ENCODE results near the gene CLSTN2. TPM values are rescaled to one million over a fixed set of nuclear protein-coding genes. Genes with fewer than 3 reads are reported as not detected.

Gene CLSTN2
- total RNA-seq, 2 donors from 2014 or later: 13.6 to 28.3 TPM

GRCh38 chr3:140284372-140284771 is 349.4 kb downstream of the CLSTN2 start:
- no peak for DNase-seq (ENCODE audit: low spot score)
- Histone ChIP-seq H3K36me3 (no peaks in the 10 kb centered on the region), H3K4me1 (no peaks in the 10 kb centered on the region), H3K27me3 (no peaks in the 10 kb centered on the region), H3K9me3 (no peaks in the 10 kb centered on the region), H3K4me3 (no peak overlapping the region), H3K27ac (no peak overlapping the region)
- no peak for TF ChIP-seq CTCF (IDR thresholded peaks at IDR 0.05)

- TF ChIP-seq CTCF (IDR thresholded peaks at IDR 0.05): no peak
- Histone ChIP-seq H3K4me1 (no peaks in the 10 kb centered on the region), H3K27me3 (no peaks in the 10 kb centered on the region)
These were observed 350.4 kb downstream of the CLSTN2 start for GRCh38 chr3:140285380-140285779.

GRCh38 chr3:140288595-140288994 is 353.6 kb downstream of the CLSTN2 start:
- no peaks in the 10 kb centered on the region for H3K27me3 ChIP-seq
- no peak overlapping the region for H3K27ac ChIP-seq
- no peaks in the 10 kb centered on the region for H3K9me3 ChIP-seq
- DNase-seq (ENCODE audit: low spot score): no peak
- no peaks in the 10 kb centered on the region for H3K36me3 ChIP-seq
- H3K4me1 ChIP-seq: peaks cover 0 to 14% of the 10 kb centered on the region in 2 donors
- H3K4me3 ChIP-seq: no peak overlapping the region
- TF ChIP-seq CTCF (IDR thresholded peaks at IDR 0.05): no peak

More at GRCh38 chr3:140285380-140285779, 350.4 kb downstream of the CLSTN2 start:
- no peaks in the 10 kb centered on the region for H3K9me3 ChIP-seq
- no peaks in the 10 kb centered on the region for H3K36me3 ChIP-seq
- no peak overlapping the region for H3K27ac ChIP-seq
- DNase-seq (ENCODE audit: low spot score): no peak
- no peak overlapping the region for H3K4me3 ChIP-seq

GRCh38 chr3:140290105-140290504 is 355.1 kb downstream of the CLSTN2 start:
- DNase-seq (ENCODE audit: low spot score): no peak
- no peaks in the 10 kb centered on the region for H3K36me3 ChIP-seq
- H3K4me1 ChIP-seq: peaks cover 0 to 14% of the 10 kb centered on the region in 2 donors
- H3K9me3 ChIP-seq: no peaks in the 10 kb centered on the region
- no peak overlapping the region for H3K27ac ChIP-seq
- H3K4me3 ChIP-seq: no peak overlapping the region
- no peak for TF ChIP-seq CTCF (IDR thresholded peaks at IDR 0.05)
- H3K27me3 ChIP-seq: no peaks in the 10 kb centered on the region

DNA sequence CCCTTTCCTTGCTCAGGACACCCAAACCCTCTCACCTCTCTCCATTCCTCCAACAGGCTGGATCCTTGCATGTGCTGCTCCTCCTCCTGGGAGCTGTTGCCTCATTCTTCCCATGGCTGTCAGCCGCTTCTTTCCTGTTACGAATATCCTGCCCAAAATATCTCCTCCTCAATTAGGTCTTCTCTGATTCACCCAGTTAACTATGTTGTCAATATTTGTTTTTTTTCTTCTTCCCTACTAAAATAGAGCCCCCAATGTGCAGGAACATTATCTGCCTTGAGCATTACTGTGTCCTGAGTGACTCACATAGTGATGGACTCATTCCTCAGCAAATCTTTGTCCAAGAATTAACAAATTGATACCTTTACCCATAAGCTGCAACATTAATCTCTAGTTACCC is 357.2 kb downstream of the CLSTN2 start:
- peak overlapping the region in 1 of 2 donors; percentile 45 for H3K27ac ChIP-seq
- H3K4me1 ChIP-seq: peaks cover 0 to 14% of the 10 kb centered on the region in 2 donors
- no peaks in the 10 kb centered on the region for H3K27me3 ChIP-seq
- no peak for TF ChIP-seq CTCF (IDR thresholded peaks at IDR 0.05)
- no peak for DNase-seq (ENCODE audit: low spot score)
- H3K9me3 ChIP-seq: no peaks in the 10 kb centered on the region
- H3K36me3 ChIP-seq: no peaks in the 10 kb centered on the region
- no peak overlapping the region for H3K4me3 ChIP-seq

DNA sequence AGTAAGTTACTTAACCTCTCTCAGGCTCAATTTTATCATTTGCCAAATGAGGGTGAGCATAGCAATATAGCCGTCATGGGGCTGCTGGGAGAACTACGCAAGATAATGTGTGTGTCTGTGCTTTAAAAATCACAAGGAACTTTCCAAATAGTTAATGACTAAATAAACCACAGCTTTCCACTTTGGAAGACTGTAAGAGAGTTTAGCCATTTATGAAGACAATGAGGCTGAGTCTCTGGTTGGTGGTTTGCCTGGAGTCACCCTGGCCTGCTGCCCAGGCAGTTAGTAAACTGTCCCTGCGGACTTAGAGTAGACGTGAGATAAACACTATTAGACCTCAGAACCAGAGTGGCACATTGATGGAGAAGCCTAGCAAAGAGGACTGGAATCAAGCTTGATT is 357.7 kb downstream of the CLSTN2 start:
- DNase-seq (ENCODE audit: low spot score): peak; percentile 83
- Histone ChIP-seq H3K27me3 (no peaks in the 10 kb centered on the region), H3K4me1 (peaks cover 0 to 14% of the 10 kb centered on the region in 2 donors), H3K27ac (peak overlapping the region in 1 of 2 donors; percentile 45), H3K9me3 (no peaks in the 10 kb centered on the region), H3K4me3 (no peak overlapping the region), H3K36me3 (no peaks in the 10 kb centered on the region)
- TF ChIP-seq CTCF (IDR thresholded peaks at IDR 0.05): no peak

Data from right atrium auricular region (tissue), 2 donors.